Loucy (cell line): Measurements from ENCODE around the gene OSBPL9.

Experiments
- H2AFZ ChIP-seq: fragments of 200-600 bp; sonication (generic); 2 replicates; pipeline ENCODE4 v1.6.0; 2016; ENCODE audit warnings: antibody characterized with exemption, mild to moderate bottlenecking, low read length, moderate library complexity
- H3F3A ChIP-seq: fragments of 200-600 bp; 2 replicates; pipeline ENCODE4 v1.6.0; 2016; ENCODE audit warnings: antibody characterized with exemption, low read depth, mild to moderate bottlenecking
- H3K27me3 ChIP-seq: fragments of 200-600 bp; sonication (generic); 2 replicates; pipeline ENCODE4 v1.6.1; 2014; ENCODE audit warnings: low read length, mild to moderate bottlenecking; ENCODE audit not compliant: insufficient read depth, poor library complexity, severe bottlenecking
- H3K36me3 ChIP-seq: fragments of 200-600 bp; sonication (generic); 2 replicates; pipeline ENCODE4 v1.6.1; 2016; ENCODE audit warnings: low read length; ENCODE audit not compliant: insufficient read depth
- H3K4me1 ChIP-seq: fragments of 200-600 bp; sonication (generic); 2 replicates; pipeline ENCODE4 v1.5.1; 2014; ENCODE audit warnings: low read length, mild to moderate bottlenecking; ENCODE audit not compliant: insufficient read depth, poor library complexity, severe bottlenecking
- H3K4me2 ChIP-seq: fragments of 200-600 bp; sonication (generic); 2 replicates; pipeline ENCODE4 v1.6.0; 2014; ENCODE audit warnings: antibody characterized with exemption, low read length, low read depth, mild to moderate bottlenecking; ENCODE audit not compliant: poor library complexity, severe bottlenecking
- H3K4me3 ChIP-seq: fragments of 200-600 bp; sonication (generic); 2 replicates; pipeline ENCODE4 v1.5.1; 2014; ENCODE audit warnings: low read length, mild to moderate bottlenecking, mixed read lengths; ENCODE audit not compliant: poor library complexity, severe bottlenecking
- H3K79me2 ChIP-seq: fragments of 200-600 bp; sonication (generic); 2 replicates; pipeline ENCODE4 v1.6.1; 2014; ENCODE audit warnings: low read length; ENCODE audit not compliant: insufficient read depth
- H3K9ac ChIP-seq: fragments of 200-600 bp; sonication (generic); 2 replicates; pipeline ENCODE4 v1.6.0; 2014; ENCODE audit warnings: mild to moderate bottlenecking, low read depth, low read length, moderate library complexity; ENCODE audit not compliant: poor library complexity, severe bottlenecking
- H3K9me2 ChIP-seq: fragments of 200-600 bp; sonication (generic); replicated peaks from 2 replicates; pipeline ENCODE4 v1.6.1; 2016; ENCODE audit warnings: low read depth, low read length, mixed read lengths
- H3K9me3 ChIP-seq: fragments of 200-600 bp; sonication (generic); 2 replicates; pipeline ENCODE4 v1.6.1; 2014; ENCODE audit warnings: mild to moderate bottlenecking, antibody characterized with exemption, low read length, low read depth; ENCODE audit not compliant: insufficient read depth
- H4K20me1 ChIP-seq: fragments of 200-600 bp; sonication (generic); 2 replicates; pipeline ENCODE4 v1.6.0; 2014; ENCODE audit warnings: antibody characterized with exemption, low read length, mild to moderate bottlenecking; ENCODE audit not compliant: insufficient read depth, poor library complexity, severe bottlenecking
- CTCF ChIP-seq: fragments of 200-600 bp; sonication (generic); conservative IDR thresholded peaks from 2 replicates; pipeline ENCODE4 v1.5.1; 2014; ENCODE audit warnings: mild to moderate bottlenecking, antibody characterized with exemption, low read length
- EZH2phosphoT487 ChIP-seq: fragments of 200-600 bp; IDR thresholded peaks from 2 replicates; pipeline ENCODE4 v1.6.1; 2018; ENCODE audit warnings: antibody characterized with exemption, mild to moderate bottlenecking, moderate library complexity, borderline replicate concordance

The OSBPL9 gene

GRCh38 chr1:51618715-51619114 is 1.8 kb downstream of the OSBPL9 start:
- Histone ChIP-seq H3K4me2 (peak overlapping the region; percentile 93), H3K4me1 (peaks cover 59% of the 10 kb centered on the region), H2AFZ (no peak overlapping the region), H3K27me3 (no peaks in the 10 kb centered on the region), H3K36me3 (no peaks in the 10 kb centered on the region), H3F3A (0 out of 2 replicates have a peak, but pooled peaks cover 2% of the 10 kb centered on the region), H3K9me2 (no peaks in the 10 kb centered on the region), H3K79me2 (peaks cover 66% of the 10 kb centered on the region), H3K4me3 (peak overlapping the region; percentile 99), H3K9ac (peak overlapping the region; percentile 54), H4K20me1 (peaks cover 3% of the 10 kb centered on the region), H3K9me3 (no peaks in the 10 kb centered on the region)
- TF ChIP-seq CTCF (no peak), EZH2phosphoT487 (no peak)

- no peaks in the 10 kb centered on the region for H3K9me3 ChIP-seq
- 0 out of 2 replicates have a peak, but pooled peaks cover 2% of the 10 kb centered on the region for H3F3A ChIP-seq
- H2AFZ ChIP-seq, result no peak overlapping the region
- peaks cover 71% of the 10 kb centered on the region for H3K4me1 ChIP-seq
- H3K79me2 ChIP-seq, result peaks cover 75% of the 10 kb centered on the region
- TF ChIP-seq EZH2phosphoT487 (no peak), CTCF (no peak)
- H3K9ac ChIP-seq, result peak overlapping the region; percentile 51
- peaks cover 3% of the 10 kb centered on the region for H4K20me1 ChIP-seq
- H3K9me2 ChIP-seq, result no peaks in the 10 kb centered on the region
- peak overlapping the region; percentile 93 for H3K4me2 ChIP-seq
- H3K4me3 ChIP-seq, result peak overlapping the region; percentile 99
- H3K27me3 ChIP-seq, result no peaks in the 10 kb centered on the region
- H3K36me3 ChIP-seq, result no peaks in the 10 kb centered on the region
Measured at GRCh38 chr1:51620470-51620869, 3.6 kb downstream of the OSBPL9 start.

- Histone ChIP-seq H3K79me2 (peaks cover 82% of the 10 kb centered on the region), H3F3A (0 out of 2 replicates have a peak, but pooled peaks cover 2% of the 10 kb centered on the region), H3K4me2 (peak overlapping the region; percentile 93), H3K9me3 (no peaks in the 10 kb centered on the region), H3K36me3 (no peaks in the 10 kb centered on the region), H3K4me3 (peak overlapping the region; percentile 47), H4K20me1 (peaks cover 3% of the 10 kb centered on the region), H3K27me3 (no peaks in the 10 kb centered on the region), H2AFZ (no peak overlapping the region), H3K4me1 (peaks cover 73% of the 10 kb centered on the region), H3K9me2 (no peaks in the 10 kb centered on the region), H3K9ac (peak overlapping the region; percentile 48)
- TF ChIP-seq EZH2phosphoT487, result no peak
Measured at GRCh38 chr1:51621161-51621560, 4.3 kb downstream of the OSBPL9 start.

GRCh38 chr1:51621841-51622454 is 5.1 kb downstream of the OSBPL9 start:
- no peak for TF ChIP-seq CTCF
- TF ChIP-seq EZH2phosphoT487, result no peak
- peaks cover 3% of the 10 kb centered on the region for H4K20me1 ChIP-seq
- H3K27me3 ChIP-seq, result no peaks in the 10 kb centered on the region
- H3K4me2 ChIP-seq, result peak overlapping the region; percentile 93
- H3K9ac ChIP-seq, result peak overlapping the region; percentile 48
- H3K79me2 ChIP-seq, result peaks cover 88% of the 10 kb centered on the region
- H3K4me1 ChIP-seq, result peaks cover 70% of the 10 kb centered on the region
- peak overlapping the region; percentile 47 for H3K4me3 ChIP-seq
- H3K36me3 ChIP-seq, result no peaks in the 10 kb centered on the region
- H3F3A ChIP-seq, result 0 out of 2 replicates have a peak, but pooled peaks cover 2% of the 10 kb centered on the region
- H3K9me3 ChIP-seq, result no peaks in the 10 kb centered on the region
- H2AFZ ChIP-seq, result no peak overlapping the region
- no peaks in the 10 kb centered on the region for H3K9me2 ChIP-seq
